ENCODE data around the gene COX6A2. TPM values are rescaled to one million over a fixed set of nuclear protein-coding genes. Genes with fewer than 3 reads are reported as not detected.

The COX6A2 gene
- total RNA-seq, 4 donors from 2014 or later, result not detected

DNA sequence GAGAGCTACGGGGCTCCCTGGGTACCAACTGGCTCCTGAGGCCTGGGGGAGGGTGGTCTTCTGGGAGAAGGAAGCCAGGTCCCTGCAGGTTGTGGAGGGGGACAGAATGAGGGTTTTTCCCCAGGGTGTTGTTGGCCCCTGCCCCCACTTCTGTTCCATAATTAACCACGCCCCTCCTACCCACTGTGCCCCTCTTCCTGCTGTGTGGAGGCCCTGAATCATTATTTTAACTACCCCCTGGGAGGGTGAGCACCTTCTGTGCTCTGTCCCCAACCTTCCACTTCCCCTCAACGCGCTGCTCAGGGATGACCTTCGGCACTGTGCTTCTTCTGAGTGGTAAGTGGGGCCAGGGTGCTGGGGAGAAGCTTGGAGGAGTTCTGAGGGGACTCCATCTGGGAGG, 35.1 kb downstream of the COX6A2 start, which contains the start of gene ITGAD:
ITGAD (plus strand) TSS at position 280 of the 400 bp plus-strand sequence; CDS start at position 306, 26 bp downstream.
- H3K4me1 ChIP-seq, result no peaks in the 10 kb centered on the region
- no peaks in the 10 kb centered on the region for H3K36me3 ChIP-seq
- H3K4me3 ChIP-seq, result no peak within 1 kb of the TSS
- H3K27me3 ChIP-seq, result peaks cover 0 to 35% (median 0%) of the 10 kb centered on the region in 4 donors
- no peaks in the 10 kb centered on the region for H3K9me3 ChIP-seq
- no peak within 1 kb of the TSS for H3K27ac ChIP-seq
- no peak for DNase-seq
- no peak for TF ChIP-seq POLR2A (IDR thresholded peaks at IDR 0.05)
- TF ChIP-seq CTCF (IDR thresholded peaks at IDR 0.05), result no peak
- intact Hi-C loops (cut with DNase I), result no loop called here
- WGBS, 2 donors, result 67 to 86% methylated on average over 2 to 3 of the region's 5 CpGs

- WGBS, 2 donors, result 61 to 69% methylated on average over 6 of the region's 6 CpGs
- H3K9me3 ChIP-seq, result no peaks in the 10 kb centered on the region
- no peak for DNase-seq
- peaks cover 0 to 20% (median 0%) of the 10 kb centered on the region in 4 donors for H3K27me3 ChIP-seq
- TF ChIP-seq POLR2A (IDR thresholded peaks at IDR 0.05) (no peak), CTCF (IDR thresholded peaks at IDR 0.05) (no peak)
- no peak overlapping the region for H3K4me3 ChIP-seq
- intact Hi-C loops (cut with DNase I), result no loop called here
- no peaks in the 10 kb centered on the region for H3K36me3 ChIP-seq
- peaks cover 0 to 15% (median 3%) of the 10 kb centered on the region in 3 donors for H3K4me1 ChIP-seq
- H3K27ac ChIP-seq, result no peak overlapping the region
These were observed 37.6 kb downstream of the COX6A2 start for GRCh38 chr16:31390504-31391041.

GRCh38 chr16:31388535-31388934, 39.6 kb downstream of the COX6A2 start:
- Histone ChIP-seq H3K27me3 (peaks cover 0 to 25% (median 0%) of the 10 kb centered on the region in 4 donors), H3K9me3 (no peaks in the 10 kb centered on the region), H3K36me3 (no peaks in the 10 kb centered on the region), H3K27ac (no peak overlapping the region), H3K4me3 (no peak overlapping the region), H3K4me1 (peaks cover 0 to 20% (median 3%) of the 10 kb centered on the region in 3 donors)
- 53 to 59% methylated on average over 2 of the region's 2 CpGs for WGBS, 2 donors
- DNase-seq, result no peak
- intact Hi-C loops (cut with DNase I), result no loop called here
- TF ChIP-seq POLR2A (IDR thresholded peaks at IDR 0.05) (no peak), CTCF (IDR thresholded peaks at IDR 0.05) (no peak)

DNA sequence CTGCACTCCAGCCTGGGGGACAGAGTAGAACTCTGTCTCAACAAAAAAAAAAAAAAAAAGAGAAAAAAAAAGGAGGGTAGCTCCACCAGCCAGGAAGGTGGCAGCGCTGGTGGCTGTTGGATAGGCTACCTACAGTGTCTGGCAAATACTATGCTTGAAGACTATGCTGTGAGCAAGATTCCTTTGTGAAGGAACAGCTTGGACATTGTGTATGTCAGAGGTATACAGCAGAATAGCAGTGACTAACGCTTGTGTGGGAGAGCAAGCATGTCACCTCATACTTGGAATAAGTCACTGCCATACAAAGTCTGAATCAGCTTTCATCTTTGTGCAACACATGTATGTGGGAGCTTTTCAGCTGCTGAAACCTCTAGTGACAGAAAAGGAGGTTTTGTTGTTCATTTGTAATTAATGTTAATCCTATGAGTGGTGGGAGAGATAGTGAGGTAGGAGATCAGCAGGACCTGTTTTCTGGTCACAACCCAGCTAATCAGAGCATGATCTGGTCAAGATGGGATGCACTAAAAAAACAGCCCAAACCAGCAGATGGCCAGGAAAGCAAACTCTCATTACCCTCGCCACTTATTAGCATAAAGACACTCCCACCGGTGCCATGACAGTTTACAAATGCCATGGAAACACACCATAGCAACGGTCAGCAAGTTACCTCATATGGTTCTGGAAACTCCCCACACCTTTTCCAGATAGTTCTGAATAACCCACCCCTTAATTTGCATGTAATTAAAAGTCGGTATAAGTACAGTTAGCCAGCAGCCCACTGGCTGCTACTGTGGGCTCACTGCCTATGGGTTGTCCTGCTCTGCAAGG, 41.8 kb downstream of the COX6A2 start:
- H3K27me3 ChIP-seq, result peaks cover 0 to 30% (median 0%) of the 10 kb centered on the region in 4 donors
- peaks cover 0 to 20% (median 3%) of the 10 kb centered on the region in 3 donors for H3K4me1 ChIP-seq
- TF ChIP-seq CTCF (IDR thresholded peaks at IDR 0.05) (no peak), POLR2A (IDR thresholded peaks at IDR 0.05) (no peak)
- 27 to 30% methylated on average over 6 of the region's 6 CpGs for WGBS, 2 donors
- H3K36me3 ChIP-seq, result no peaks in the 10 kb centered on the region
- no peak overlapping the region for H3K4me3 ChIP-seq
- DNase-seq, result no peak
- intact Hi-C loops (cut with DNase I), result no loop called here
- H3K27ac ChIP-seq, result peak overlapping the region in 1 of 4 donors; percentile 44
- no peaks in the 10 kb centered on the region for H3K9me3 ChIP-seq

GRCh38 chr16:31385680-31386079, 42.5 kb downstream of the COX6A2 start:
- Histone ChIP-seq H3K27me3 (peaks cover 0 to 30% (median 0%) of the 10 kb centered on the region in 4 donors), H3K36me3 (no peaks in the 10 kb centered on the region), H3K27ac (peak overlapping the region in 1 of 4 donors; percentile 44), H3K4me3 (no peak overlapping the region), H3K4me1 (peaks cover 0 to 20% (median 3%) of the 10 kb centered on the region in 3 donors), H3K9me3 (no peaks in the 10 kb centered on the region)
- intact Hi-C loops (cut with DNase I), result no loop called here
- TF ChIP-seq POLR2A (IDR thresholded peaks at IDR 0.05), result no peak
- TF ChIP-seq CTCF (IDR thresholded peaks at IDR 0.05), result no peak
- 52% methylated on average over 4 of the region's 4 CpGs for WGBS, 2 donors
- no peak for DNase-seq

Data from esophagus squamous epithelium (tissue), 5 donors.